GM18508 (cell line): ENCODE measurements around the gene SLC25A26.
"Not testable (repeated sequence)": the region's sequence is repeated elsewhere in the genome, so short reads cannot be mapped to it uniquely, and the experiment has no call there.

Source experiments
- ATAC-seq: cut with Tn5 transposase; IDR thresholded peaks from one replicate; pipeline ENCODE4 v1.9.1; 2021; ENCODE audit warnings: moderate number of reproducible peaks; ENCODE audit not compliant: insufficient read depth, unreplicated experiment

The SLC25A26 gene

DNA sequence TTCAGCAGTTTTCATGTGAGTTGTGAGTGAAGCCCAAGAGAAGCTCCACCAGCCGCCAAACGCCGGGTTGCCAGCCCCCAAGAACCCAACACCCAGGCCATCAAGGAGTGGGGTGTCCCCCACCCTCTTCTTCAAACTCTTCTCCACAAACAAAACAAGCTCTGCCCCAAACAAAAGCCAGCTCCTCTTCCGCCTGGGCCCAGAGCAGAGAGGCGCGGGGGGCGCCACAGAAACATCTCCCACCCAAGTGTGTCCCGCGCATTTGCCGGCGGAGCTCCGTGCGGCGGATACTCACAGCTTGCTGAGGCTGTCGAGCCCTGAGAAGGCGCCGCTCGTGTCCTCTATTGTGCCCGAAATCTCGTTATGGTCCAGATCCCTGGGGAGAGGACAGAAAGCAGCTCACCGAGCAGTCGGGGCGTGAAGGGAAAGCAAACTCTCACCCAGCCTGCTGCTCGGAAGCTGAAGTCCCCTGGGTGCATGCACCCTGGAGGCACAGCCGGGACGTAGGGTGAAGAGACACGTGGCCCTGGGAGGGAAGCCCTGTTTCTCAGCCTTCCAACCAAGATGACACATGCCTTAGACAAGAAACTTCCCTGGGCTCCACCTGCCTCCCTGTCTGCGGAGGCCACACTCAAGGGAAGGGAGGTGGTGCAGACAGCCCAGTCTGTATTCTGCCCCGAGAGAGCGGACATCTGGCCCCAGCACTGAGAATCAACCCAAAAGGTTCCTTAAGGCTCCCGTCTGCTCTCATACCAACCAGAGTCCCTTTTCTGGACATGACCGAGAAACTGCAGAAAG lies 184.3 kb downstream of the SLC25A26 start:
- no peak for ATAC-seq

DNA sequence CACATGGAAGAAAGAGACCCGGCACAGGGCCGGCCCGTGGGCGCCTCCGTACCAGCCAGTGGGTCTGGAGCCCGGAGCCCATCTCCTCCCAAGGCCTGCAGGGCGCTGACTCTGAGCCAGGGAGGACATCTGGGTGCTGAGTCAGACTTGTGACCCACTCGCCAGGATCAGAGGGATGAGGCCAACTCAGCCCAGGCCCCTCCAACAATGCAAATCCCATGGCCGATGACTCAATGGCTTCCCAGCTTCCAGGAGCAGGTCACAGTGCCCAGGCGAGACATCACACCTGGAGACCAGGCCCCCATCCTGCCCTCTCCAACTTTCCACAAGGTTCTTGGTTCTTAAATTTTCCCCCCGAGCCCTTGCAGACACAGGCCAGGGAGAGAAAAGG lies 184.9 kb downstream of the SLC25A26 start:
- ATAC-seq = no peak

DNA sequence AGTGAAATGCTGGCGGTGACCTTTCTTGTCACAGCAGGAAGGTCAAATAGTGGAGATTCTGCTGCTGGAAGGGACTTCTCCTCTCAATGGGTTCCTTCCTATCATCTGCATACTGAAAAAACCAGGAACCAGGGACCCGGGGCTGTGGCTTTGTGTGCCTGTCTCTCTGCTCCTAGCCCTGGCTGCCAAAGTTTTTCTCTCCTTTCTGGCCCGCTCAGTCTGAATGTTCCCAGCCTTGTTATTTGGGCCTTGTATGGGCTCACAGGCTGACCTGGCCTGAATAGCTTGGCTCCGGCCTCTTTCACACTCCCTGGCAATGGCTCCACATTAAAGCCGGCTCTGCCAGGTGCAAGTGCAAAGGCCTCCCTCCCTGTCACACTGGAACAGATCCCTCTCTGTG lies 185.4 kb downstream of the SLC25A26 start:
- ATAC-seq = no peak

GRCh38 chr3:66406831-66407610 lies 186.2 kb downstream of the SLC25A26 start:
- no peak for ATAC-seq

DNA sequence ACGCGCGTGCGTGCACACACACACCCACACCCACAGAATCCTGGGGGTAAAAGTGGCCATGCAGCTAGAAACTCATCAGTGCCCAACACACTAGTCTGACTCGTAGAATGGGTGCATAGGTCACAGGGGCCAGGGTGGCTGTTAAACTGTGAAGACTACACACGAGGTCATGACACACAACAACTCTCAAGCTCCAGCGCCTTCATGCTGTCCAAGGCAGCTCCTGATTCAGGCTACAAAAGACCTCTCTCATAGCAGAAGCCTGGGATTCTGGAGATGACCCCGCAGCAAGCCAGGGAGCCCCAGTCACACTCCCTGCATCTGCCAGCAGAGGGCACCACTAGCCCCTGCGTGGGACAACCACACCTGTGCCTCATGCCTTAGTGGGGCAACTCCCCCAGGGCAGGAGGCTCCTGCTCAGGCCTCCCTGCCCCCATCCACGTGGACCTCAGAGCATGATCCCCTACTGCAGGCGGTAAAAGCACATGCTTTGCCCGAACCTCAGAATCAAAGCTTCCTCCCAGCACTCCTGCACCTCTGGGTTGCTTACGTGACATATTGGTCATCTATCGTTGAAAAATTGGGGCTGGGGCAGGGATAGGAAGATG lies 186.9 kb downstream of the SLC25A26 start:
- ATAC-seq = peak; percentile 61

GRCh38 chr3:66409771-66410754 lies 189.3 kb downstream of the SLC25A26 start:
- no peak for ATAC-seq

GRCh38 chr3:66410976-66411375 lies 190.2 kb downstream of the SLC25A26 start:
- no peak for ATAC-seq

- ATAC-seq = no peak
Observed at GRCh38 chr3:66411474-66411873, 190.7 kb downstream of the SLC25A26 start.

- ATAC-seq = no peak
Observed at GRCh38 chr3:66411961-66412887, 191.4 kb downstream of the SLC25A26 start.

DNA sequence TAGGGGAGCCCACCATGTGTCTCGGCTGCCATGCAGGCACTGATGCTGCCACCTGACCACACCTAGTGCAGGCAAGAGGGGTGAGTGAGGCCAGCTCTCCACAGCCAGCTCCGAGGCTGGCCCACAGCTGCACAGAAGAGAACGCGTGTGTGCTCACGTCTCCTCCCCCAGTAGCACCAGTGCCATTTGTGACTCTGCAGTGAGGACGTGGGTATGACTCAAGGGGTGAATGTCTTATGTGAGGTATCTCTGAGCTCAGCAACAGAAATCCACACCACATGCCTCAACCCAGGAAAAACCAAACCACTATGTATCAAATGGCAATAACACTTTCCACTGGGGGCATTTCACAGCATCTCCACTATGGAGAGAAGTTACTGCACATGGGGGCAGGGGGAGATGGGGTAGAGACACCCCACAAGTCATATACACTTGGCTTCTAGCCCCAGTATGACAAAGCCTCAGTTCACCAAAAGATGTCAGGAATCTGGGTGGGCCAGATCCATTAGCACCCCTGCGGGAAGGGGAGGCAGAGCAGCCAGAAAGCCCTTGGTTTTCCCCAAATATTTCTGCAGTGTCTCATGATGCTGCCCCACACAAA lies 192.4 kb downstream of the SLC25A26 start:
- no peak for ATAC-seq

GRCh38 chr3:66414846-66415245 lies 194.0 kb downstream of the SLC25A26 start:
- ATAC-seq = no peak

DNA sequence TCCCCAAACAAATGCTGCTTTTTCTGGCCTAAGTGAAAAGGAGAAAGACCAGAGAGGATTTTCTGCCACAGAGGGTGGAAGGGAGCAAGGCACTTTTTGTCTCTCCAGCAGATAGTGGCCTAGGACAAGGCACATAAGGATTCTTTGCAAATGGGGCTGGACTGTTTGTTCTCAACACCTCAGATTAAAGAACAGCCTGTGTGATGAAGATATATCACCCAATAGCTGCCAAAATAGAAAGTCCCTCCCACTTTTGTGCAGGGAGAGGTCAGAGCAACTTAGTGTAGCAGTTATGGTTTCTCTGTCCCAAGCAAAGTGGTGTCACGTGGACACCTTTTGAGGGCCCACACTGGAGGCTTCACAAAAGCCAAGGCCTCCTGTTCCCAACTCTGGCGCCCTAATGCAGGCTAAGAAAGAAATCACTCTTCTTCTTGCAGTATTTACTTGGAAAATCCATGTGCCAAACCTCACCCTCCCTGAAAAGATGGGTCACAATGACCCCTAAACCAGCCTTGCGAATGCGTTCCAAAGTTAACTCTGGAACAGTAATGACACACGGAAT lies 195.1 kb downstream of the SLC25A26 start:
- ATAC-seq = no peak

DNA sequence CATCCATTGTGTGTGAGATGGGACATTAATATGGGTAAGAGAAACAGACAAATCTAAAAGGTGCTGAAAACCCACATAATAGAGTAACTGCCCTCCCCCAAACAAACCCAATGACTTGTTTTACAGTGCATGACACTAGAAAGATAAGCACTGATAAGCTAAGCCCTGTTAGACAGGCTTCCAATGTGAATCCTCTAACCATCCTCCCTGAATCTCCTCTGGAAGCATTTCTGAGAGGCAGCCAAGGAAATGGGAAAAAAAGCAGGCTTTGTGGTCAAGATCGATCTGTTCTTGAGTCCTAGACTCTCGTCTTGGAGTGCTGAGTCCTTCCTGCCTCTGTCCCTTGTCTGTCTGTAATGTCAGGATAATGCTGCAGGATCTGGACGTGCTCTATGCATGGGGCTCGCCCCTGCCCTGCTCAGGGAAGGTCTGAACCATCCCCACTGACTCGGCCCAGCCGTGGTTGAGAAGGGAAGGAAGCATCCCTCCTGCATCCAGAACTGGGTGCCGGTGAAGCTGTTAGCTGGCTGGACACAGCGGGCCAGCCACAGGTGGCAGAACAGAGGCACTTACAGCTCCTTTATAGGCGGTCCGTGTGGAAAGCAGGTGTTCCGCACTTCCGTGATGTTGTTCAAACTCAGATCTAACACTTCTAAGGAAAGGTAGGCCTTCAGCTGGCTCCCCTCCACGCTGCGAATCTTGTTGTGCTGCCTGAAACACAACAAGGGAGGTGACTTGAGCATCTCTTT lies 195.9 kb downstream of the SLC25A26 start:
- no peak for ATAC-seq

DNA sequence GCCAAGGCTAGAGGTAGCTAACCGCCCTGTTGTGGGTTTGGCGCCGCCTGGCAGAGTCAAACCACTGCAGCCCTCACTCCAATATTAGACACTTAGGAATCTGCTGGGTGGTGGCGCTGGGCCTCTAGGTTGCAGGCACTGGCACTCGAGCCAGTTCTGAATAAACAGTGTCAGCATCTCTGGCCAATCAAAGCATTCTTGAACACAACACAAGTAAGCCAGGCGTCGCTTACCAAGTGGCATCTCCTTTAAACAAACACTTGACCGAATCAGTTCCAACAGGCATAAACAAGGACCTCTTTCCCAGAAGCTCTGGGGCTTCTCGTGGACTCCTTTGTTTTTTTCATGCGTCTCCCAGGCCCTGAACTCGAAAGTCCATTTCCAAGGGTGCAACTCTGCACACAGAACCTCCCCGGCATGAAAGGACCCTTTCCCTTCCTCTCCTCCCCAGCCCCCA lies 197.7 kb downstream of the SLC25A26 start:
- no peak for ATAC-seq

DNA sequence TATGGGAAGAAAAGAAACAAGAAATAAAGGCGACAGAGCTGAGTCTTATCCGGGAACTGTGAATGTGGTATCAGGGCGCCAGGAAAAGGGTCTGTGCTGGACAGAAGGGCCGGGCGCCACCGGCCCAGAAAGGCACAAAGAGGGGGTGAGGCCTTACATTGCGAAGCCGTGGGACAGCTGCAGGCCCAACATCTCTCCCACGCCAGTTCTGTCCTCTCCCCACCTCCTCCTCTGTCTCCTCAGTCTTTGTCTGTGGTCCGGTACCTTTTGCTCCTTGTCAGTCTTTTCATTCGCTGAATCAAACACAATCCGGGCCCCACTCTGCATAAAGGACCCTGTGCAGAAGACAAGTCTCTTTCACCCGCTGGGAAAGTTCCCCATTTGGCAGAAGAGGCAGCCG lies 198.2 kb downstream of the SLC25A26 start:
- ATAC-seq = no peak

DNA sequence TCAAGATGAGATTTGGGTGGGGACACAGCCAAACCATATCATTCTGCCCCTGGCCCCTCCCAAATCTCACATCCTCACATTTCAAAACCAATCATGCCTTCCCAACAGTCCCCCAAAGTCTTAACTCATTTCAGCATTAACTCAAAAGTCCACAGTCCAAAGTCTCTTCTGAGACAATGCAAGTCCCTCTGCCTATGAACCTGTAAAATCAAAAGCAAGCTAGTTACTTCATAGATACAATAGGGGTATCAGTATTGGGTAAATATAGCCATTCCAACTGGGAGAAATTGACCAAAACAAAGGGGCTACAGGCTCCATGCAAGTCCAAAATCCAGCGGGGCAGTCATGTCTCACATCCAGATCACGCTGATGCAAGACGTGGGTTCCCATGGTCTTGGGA lies 200.3 kb downstream of the SLC25A26 start:
- ATAC-seq = not testable (repeated sequence)

GRCh38 chr3:66421893-66422292 lies 201.1 kb downstream of the SLC25A26 start:
- ATAC-seq = not testable (repeated sequence)

- no peak for ATAC-seq
Observed at GRCh38 chr3:66423791-66424190, 203.0 kb downstream of the SLC25A26 start.
